CD4-positive, CD25-positive, alpha-beta regulatory T cell (primary cell): Measurements from ENCODE around the gene SNX21. TPM values are rescaled to one million over a fixed set of nuclear protein-coding genes. Genes with fewer than 3 reads are reported as not detected.

Source experiments
- ATAC-seq, 2 donors: fragments of 150-1000 bp; cut with Tn5 transposase; one replicate each; pipeline ENCODE4 v1.10.0; 2021; ENCODE audit warnings: low read depth in 2 of 2, moderate number of reproducible peaks in 2 of 2, moderate library complexity in 1 of 2
- DNase-seq, 3 donors: peaks; one replicate each; pipeline versions ENCODE4 v3.0.0 to v3.0.0-alpha.2; 2012 to 2022; ENCODE audit warnings: mixed read lengths in 1 of 3
- H3K27ac ChIP-seq: one replicate; pipeline ENCODE4 v1.7.0; 2013; ENCODE audit warnings: mild to moderate bottlenecking, low read length; ENCODE audit not compliant: insufficient read depth, poor library complexity, severe bottlenecking
- H3K27me3 ChIP-seq: one replicate; pipeline ENCODE4 v1.7.0; 2013; ENCODE audit warnings: low read length; ENCODE audit not compliant: control insufficient read depth, insufficient read depth
- H3K36me3 ChIP-seq: one replicate; pipeline ENCODE4 v1.7.0; 2013; ENCODE audit warnings: mild to moderate bottlenecking, low read length, moderate library complexity; ENCODE audit not compliant: control insufficient read depth, insufficient read depth
- H3K4me1 ChIP-seq: 2 replicates; pipeline ENCODE4 v1.7.0; 2013; ENCODE audit warnings: mild to moderate bottlenecking, low read length; ENCODE audit not compliant: insufficient read depth, control insufficient read depth, poor library complexity, severe bottlenecking
- H3K4me3 ChIP-seq: one replicate; pipeline ENCODE4 v1.7.0; 2013; ENCODE audit warnings: low read depth, mild to moderate bottlenecking, low read length, moderate library complexity
- H3K9me3 ChIP-seq, 2 experiments: 1 replicate in 1 of 2; 2 replicates in 1 of 2; pipeline ENCODE4 v1.7.0; 2013; ENCODE audit warnings: low read length in 2 of 2, mild to moderate bottlenecking in 1 of 2, moderate library complexity in 1 of 2; ENCODE audit not compliant: control insufficient read depth in 2 of 2
- H3K27ac Mint-ChIP-seq, 3 donors: one replicate each; pipeline ENCODE4 v1.8.0; 2020 to 2022; ENCODE audit warnings: mild to moderate bottlenecking in 3 of 3, mixed read lengths in 3 of 3, moderate library complexity in 2 of 3
- H3K27me3 Mint-ChIP-seq: one replicate; pipeline ENCODE4 v1.8.0; 2022; ENCODE audit warnings: mild to moderate bottlenecking, mixed read lengths
- H3K36me3 Mint-ChIP-seq: one replicate; pipeline ENCODE4 v1.8.0; 2020; ENCODE audit warnings: mixed read lengths
- H3K4me1 Mint-ChIP-seq, 4 donors: one replicate each; pipeline ENCODE4 v1.8.0; 2020 to 2022; ENCODE audit warnings: mixed read lengths in 4 of 4, mild to moderate bottlenecking in 1 of 4
- H3K4me3 Mint-ChIP-seq, 4 donors: one replicate each; pipeline ENCODE4 v1.8.0; 2020 to 2022; ENCODE audit warnings: mild to moderate bottlenecking in 4 of 4, mixed read lengths in 4 of 4, moderate library complexity in 3 of 4
- H3K9me3 Mint-ChIP-seq, 7 donors: one replicate each; pipeline ENCODE4 v1.8.0; 2020 to 2022; ENCODE audit warnings: mixed read lengths in 7 of 7, mild to moderate bottlenecking in 3 of 7, moderate library complexity in 2 of 7
- polyA plus RNA-seq, 4 donors: library from polyadenylated mRNA; unstranded; fragments of 300-500 nt; fragmentation: Illumina TruSeq; gene quantifications; one replicate each; pipeline ENCODE4 v1.2.3, GENCODE V29; 2021
- total RNA-seq: library from RNA; stranded (reverse); gene quantifications from one replicate; pipeline ENCODE4 v1.2.3, GENCODE V29; 2022

SNX21 gene
- total and polyA plus RNA-seq, 5 donors from 2014 or later: 0.94 to 2.5 (median 1.6) TPM

DNA sequence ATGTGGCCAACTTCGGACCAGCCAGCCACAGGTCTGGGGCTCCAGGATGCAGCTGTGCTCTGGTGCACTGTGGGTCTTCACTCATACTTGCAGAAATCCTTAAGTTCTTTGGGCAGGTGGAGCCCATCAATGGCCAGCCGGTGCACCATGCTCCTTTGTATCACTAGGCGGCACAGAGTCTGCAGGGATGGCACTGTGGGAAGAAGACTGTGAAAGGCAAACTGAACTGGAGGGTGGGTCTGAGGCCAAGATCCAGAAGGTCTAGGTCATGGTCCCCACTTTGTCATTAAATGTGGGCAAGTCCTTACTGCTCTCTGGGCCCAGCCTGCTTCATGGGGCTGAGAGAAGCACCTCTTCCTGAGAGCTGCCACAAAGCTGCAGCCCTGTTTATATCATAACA, 55.1 kb downstream of the SNX21 start:
- Histone ChIP-seq H3K9me3 (no peaks in the 10 kb centered on the region), H3K4me1 (peaks cover 52% of the 10 kb centered on the region), H3K36me3 (peaks cover 8% of the 10 kb centered on the region), H3K27me3 (no peaks in the 10 kb centered on the region), H3K4me3 (no peak overlapping the region), H3K27ac (no peak overlapping the region)
- Mint-ChIP-seq H3K9me3 (no peaks in the 10 kb centered on the region), H3K4me1 (peaks cover 19 to 66% (median 27%) of the 10 kb centered on the region in 4 donors), H3K27me3 (no peaks in the 10 kb centered on the region), H3K36me3 (peaks cover 11% of the 10 kb centered on the region), H3K4me3 (peak overlapping the region in 2 of 4 donors; percentile 26 to 94), H3K27ac (no peak overlapping the region)
- DNase-seq: no peak
- ATAC-seq: no peak

- no peaks in the 10 kb centered on the region for H3K27me3 Mint-ChIP-seq
Measured at GRCh38 chr20:45890077-45890984, 56.7 kb downstream of the SNX21 start.

GRCh38 chr20:45890985-45891983, 57.7 kb downstream of the SNX21 start, which contains the start of the genes CTSA and NEURL2:
Gene CTSA, plus strand, starts transcription at chr20:45891335. Its CDS starts 234 bp downstream, at chr20:45891569.
Gene NEURL2, minus strand, starts transcription at chr20:45891208. Its CDS starts 217 bp downstream, at chr20:45890991.
- DNase-seq (peak; percentile 80 to 89 (median 80)), ATAC-seq (peak; percentile 73 to 76)
- Histone ChIP-seq H3K27me3 (no peaks in the 10 kb centered on the region), H3K9me3 (no peaks in the 10 kb centered on the region), H3K4me3 (peak within 1 kb of the TSS; percentile 73), H3K36me3 (peaks cover 15% of the 10 kb centered on the region), H3K27ac (peak within 1 kb of the TSS; percentile 67), H3K4me1 (peaks cover 35% of the 10 kb centered on the region)
- H3K4me3 Mint-ChIP-seq: peak within 1 kb of the TSS; percentile 93 to 94 (median 94)
- peaks cover 14% of the 10 kb centered on the region for H3K36me3 Mint-ChIP-seq
- H3K27me3 Mint-ChIP-seq: no peaks in the 10 kb centered on the region
- no peaks in the 10 kb centered on the region for H3K9me3 Mint-ChIP-seq
- peaks cover 15 to 59% (median 27%) of the 10 kb centered on the region in 4 donors for H3K4me1 Mint-ChIP-seq
- peak within 1 kb of the TSS; percentile 89 to 97 (median 95) for H3K27ac Mint-ChIP-seq

More at GRCh38 chr20:45890077-45890984, 56.7 kb downstream of the SNX21 start:
- H3K9me3 Mint-ChIP-seq: no peaks in the 10 kb centered on the region
- Histone ChIP-seq H3K27me3 (no peaks in the 10 kb centered on the region), H3K4me3 (peak overlapping the region; percentile 50), H3K9me3 (no peaks in the 10 kb centered on the region), H3K4me1 (peaks cover 36% of the 10 kb centered on the region), H3K27ac (peak overlapping the region; percentile 67), H3K36me3 (peaks cover 11% of the 10 kb centered on the region)
- peak; percentile 37 to 38 for ATAC-seq
- H3K4me1 Mint-ChIP-seq: peaks cover 15 to 63% (median 27%) of the 10 kb centered on the region in 4 donors
- DNase-seq: peak in 2 of 3 donors; percentile 52 to 66
- peaks cover 14% of the 10 kb centered on the region for H3K36me3 Mint-ChIP-seq
- H3K4me3 Mint-ChIP-seq: peak overlapping the region; percentile 93 to 94 (median 94)
- H3K27ac Mint-ChIP-seq: peak overlapping the region; percentile 89 to 97 (median 95)

DNA sequence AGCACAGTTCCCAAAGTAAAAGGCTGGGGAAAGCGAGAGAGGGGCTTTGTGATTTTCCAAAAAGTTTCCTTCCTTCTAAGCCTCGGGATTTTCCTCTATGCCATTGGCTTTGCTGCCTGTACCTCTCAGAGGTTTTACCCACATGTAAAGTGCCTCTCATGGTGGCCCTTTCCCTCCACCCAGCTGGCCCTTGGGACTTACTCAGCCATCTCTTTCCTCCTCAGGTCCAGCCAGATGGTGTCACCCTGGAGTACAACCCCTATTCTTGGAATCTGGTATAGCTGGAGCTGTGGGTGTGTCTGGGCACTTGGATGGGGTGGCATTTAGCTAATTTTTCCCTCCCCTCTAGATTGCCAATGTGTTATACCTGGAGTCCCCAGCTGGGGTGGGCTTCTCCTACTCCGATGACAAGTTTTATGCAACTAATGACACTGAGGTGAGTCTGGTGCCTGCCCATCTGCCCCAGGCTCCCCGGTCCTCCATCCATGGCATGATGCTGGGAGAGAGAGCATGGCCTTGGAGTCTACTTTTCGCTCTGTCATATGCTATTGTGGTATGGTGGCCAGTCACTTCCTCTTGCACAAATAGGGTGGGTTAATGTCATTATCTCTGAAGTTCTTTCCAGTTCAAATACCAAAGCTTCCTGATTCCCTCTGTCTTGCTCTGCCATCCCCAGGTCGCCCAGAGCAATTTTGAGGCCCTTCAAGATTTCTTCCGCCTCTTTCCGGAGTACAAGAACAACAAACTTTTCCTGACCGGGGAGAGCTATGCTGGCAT, 58.6 kb downstream of the SNX21 start:
- Mint-ChIP-seq H3K36me3 (peaks cover 15% of the 10 kb centered on the region), H3K9me3 (no peaks in the 10 kb centered on the region)

More for the DNA sequence above, 58.6 kb downstream of the SNX21 start:
- Histone ChIP-seq H3K4me3 (peak overlapping the region; percentile 73), H3K36me3 (peaks cover 23% of the 10 kb centered on the region), H3K27me3 (no peaks in the 10 kb centered on the region), H3K27ac (peak overlapping the region; percentile 67), H3K9me3 (no peaks in the 10 kb centered on the region), H3K4me1 (peaks cover 35% of the 10 kb centered on the region)
- Mint-ChIP-seq H3K27ac (peak overlapping the region; percentile 61 to 89 (median 80)), H3K4me3 (peak overlapping the region; percentile 93 to 94 (median 94)), H3K27me3 (no peaks in the 10 kb centered on the region), H3K4me1 (peaks cover 15 to 55% (median 27%) of the 10 kb centered on the region in 4 donors)
- DNase-seq (no peak), ATAC-seq (no peak)

Other genes starting within 250 kb of the SNX21 start
- gene WFDC10A, start 204.1 kb upstream of the SNX21 start, total RNA-seq: not detected
- gene WFDC10A, start 204.1 kb upstream of the SNX21 start, polyA plus RNA-seq: not detected
- gene WFDC9, start 202.5 kb upstream of the SNX21 start, total RNA-seq: not detected
- not detected for gene WFDC9, start 202.5 kb upstream of the SNX21 start, polyA plus RNA-seq
- not detected for gene WFDC11, start 163.6 kb upstream of the SNX21 start, total RNA-seq
- gene WFDC11, start 163.6 kb upstream of the SNX21 start, polyA plus RNA-seq: not detected
- gene WFDC13, start 131.8 kb upstream of the SNX21 start, total RNA-seq: not detected
- gene WFDC13, start 131.8 kb upstream of the SNX21 start, polyA plus RNA-seq: not detected
- gene WFDC10B, start 128.8 kb upstream of the SNX21 start, total RNA-seq: not detected
- gene WFDC10B, start 128.8 kb upstream of the SNX21 start, polyA plus RNA-seq: not detected
- gene SPINT4, start 111.5 kb upstream of the SNX21 start, total RNA-seq: not detected
- not detected for gene SPINT4, start 111.5 kb upstream of the SNX21 start, polyA plus RNA-seq
- gene WFDC3, start 41.9 kb upstream of the SNX21 start, total RNA-seq: not detected
- not detected for gene WFDC3, start 41.9 kb upstream of the SNX21 start, polyA plus RNA-seq
- gene DNTTIP1, start 41.8 kb upstream of the SNX21 start, total RNA-seq: 16.4 TPM
- 10 to 100 TPM; 33.1 to 48.0 (median 45.3) TPM for gene DNTTIP1, start 41.8 kb upstream of the SNX21 start, polyA plus RNA-seq
- gene UBE2C, start 21.2 kb upstream of the SNX21 start, total RNA-seq: 1.2 TPM
- gene UBE2C, start 21.2 kb upstream of the SNX21 start, polyA plus RNA-seq: 1 to 10 TPM; 3.4 to 10.0 (median 5.3) TPM
- 1.4 TPM for gene TNNC2, start 6.5 kb upstream of the SNX21 start, total RNA-seq
- 1 to 10 TPM in 1 of 4 donors, under 1 TPM in 2, not detected in 1; 0.49 to 1.5 (median 0.76) TPM for gene TNNC2, start 6.5 kb upstream of the SNX21 start, polyA plus RNA-seq
- gene ACOT8, start 23.6 kb downstream of the SNX21 start, total RNA-seq: 23.9 TPM
- 10 to 100 TPM; 43.0 to 50.6 (median 45.7) TPM for gene ACOT8, start 23.6 kb downstream of the SNX21 start, polyA plus RNA-seq
- 2.0 TPM for gene ZSWIM3, start 23.8 kb downstream of the SNX21 start, total RNA-seq
- 1 to 10 TPM in 3 of 4 donors, under 1 TPM in 1; 0.90 to 4.2 (median 3.1) TPM for gene ZSWIM3, start 23.8 kb downstream of the SNX21 start, polyA plus RNA-seq
- 7.7 TPM for gene ZSWIM1, start 47.4 kb downstream of the SNX21 start, total RNA-seq
- gene ZSWIM1, start 47.4 kb downstream of the SNX21 start, polyA plus RNA-seq: 1 to 10 TPM; 1.3 to 4.3 (median 3.0) TPM
- gene SPATA25, start 53.8 kb downstream of the SNX21 start, total RNA-seq: 0.54 TPM
- not detected for gene SPATA25, start 53.8 kb downstream of the SNX21 start, polyA plus RNA-seq
- 0.76 TPM for gene NEURL2, start 57.4 kb downstream of the SNX21 start, total RNA-seq
- gene NEURL2, start 57.4 kb downstream of the SNX21 start, polyA plus RNA-seq: 1 to 10 TPM; 1.4 to 3.0 (median 2.5) TPM
- 104 TPM for gene CTSA, start 57.5 kb downstream of the SNX21 start, total RNA-seq
- 100 to 1,000 TPM; 148 to 190 (median 168) TPM for gene CTSA, start 57.5 kb downstream of the SNX21 start, polyA plus RNA-seq
- gene PLTP, start 78.4 kb downstream of the SNX21 start, total RNA-seq: 0.67 TPM
- 1 to 10 TPM in 3 of 4 donors, not detected in 1; 2.0 to 4.6 (median 2.3) TPM for gene PLTP, start 78.4 kb downstream of the SNX21 start, polyA plus RNA-seq
- 95.3 TPM for gene PCIF1, start 100.9 kb downstream of the SNX21 start, total RNA-seq
- 10 to 100 TPM; 82.0 to 93.6 (median 91.8) TPM for gene PCIF1, start 100.9 kb downstream of the SNX21 start, polyA plus RNA-seq
- 137 TPM for gene ZNF335, start 138.4 kb downstream of the SNX21 start, total RNA-seq
- gene ZNF335, start 138.4 kb downstream of the SNX21 start, polyA plus RNA-seq: 10 to 100 TPM in 3 of 4 donors, 1 to 10 TPM in 1; 8.2 to 15.1 (median 12.0) TPM
- gene MMP9, start 175.1 kb downstream of the SNX21 start, total RNA-seq: 4.9 TPM
- gene MMP9, start 175.1 kb downstream of the SNX21 start, polyA plus RNA-seq: not detected
- gene SLC12A5, start 195.4 kb downstream of the SNX21 start, total RNA-seq: not detected
- not detected for gene SLC12A5, start 195.4 kb downstream of the SNX21 start, polyA plus RNA-seq